Liver (tissue), 9 donors: Measurements from ENCODE around the gene CSPG5. TPM values are rescaled to one million over a fixed set of nuclear protein-coding genes. Genes with fewer than 3 reads are reported as not detected.

Experiments
- DNase-seq: peaks from one replicate; pipeline ENCODE4 v3.0.0-alpha.2; 2017; ENCODE audit warnings: low spot score
- H3K27ac ChIP-seq, 2 donors: one replicate each; pipeline ENCODE4 v1.7.0; 2013; ENCODE audit warnings: inconsistent platforms in 2 of 2, low read length in 2 of 2, control low read depth in 1 of 2, low read depth in 1 of 2, mild to moderate bottlenecking in 1 of 2
- H3K27me3 ChIP-seq, 4 donors: one replicate each; pipeline versions ENCODE4 v1.6.1 to v1.7.0; 2013; ENCODE audit warnings: low read length in 3 of 4, inconsistent platforms in 1 of 4, mild to moderate bottlenecking in 1 of 4, moderate library complexity in 1 of 4; ENCODE audit not compliant: control insufficient read depth in 4 of 4, insufficient read depth in 4 of 4
- H3K36me3 ChIP-seq, 4 donors: one replicate each; pipeline versions ENCODE4 v1.6.1 to v1.7.0; 2013; ENCODE audit warnings: low read length in 3 of 4, mild to moderate bottlenecking in 3 of 4, low read depth in 1 of 4, moderate library complexity in 1 of 4; ENCODE audit not compliant: control insufficient read depth in 4 of 4, insufficient read depth in 3 of 4
- H3K4me1 ChIP-seq, 4 donors: one replicate each; pipeline versions ENCODE4 v1.6.1 to v1.7.0; 2013; ENCODE audit warnings: low read length in 3 of 4, mild to moderate bottlenecking in 3 of 4, moderate library complexity in 1 of 4; ENCODE audit not compliant: control insufficient read depth in 4 of 4, insufficient read depth in 4 of 4
- H3K4me3 ChIP-seq, 3 donors: one replicate each; pipeline versions ENCODE4 v1.6.1 to v1.7.0; 2013; ENCODE audit warnings: low read length in 3 of 3, control low read depth in 1 of 3, low read depth in 1 of 3, mild to moderate bottlenecking in 1 of 3
- H3K9ac ChIP-seq, 2 donors: one replicate each; pipeline ENCODE4 v1.7.0; 2013; ENCODE audit warnings: low read length in 2 of 2, mild to moderate bottlenecking in 2 of 2, moderate library complexity in 2 of 2, control low read depth in 1 of 2, low read depth in 1 of 2
- H3K9me3 ChIP-seq, 4 donors: one replicate each; pipeline versions ENCODE4 v1.6.1 to v1.7.0; 2013; ENCODE audit warnings: low read length in 3 of 4; ENCODE audit not compliant: control insufficient read depth in 4 of 4
- ATF3 ChIP-seq: IDR thresholded peaks from 2 replicates; pipeline ENCODE4 v1.6.1; 2016; ENCODE audit warnings: antibody characterized with exemption
- CTCF ChIP-seq: fragments of 150-350 bp; IDR thresholded peaks from 2 replicates; pipeline ENCODE4 v1.5.1; 2017; ENCODE audit warnings: improper control_type of control experiment, low read depth, low read length; ENCODE audit not compliant: missing input control
- EGR1 ChIP-seq, 2 donors: IDR thresholded peaks; 2 replicates each; pipeline ENCODE4 v1.6.1; 2016 to 2018; ENCODE audit warnings: antibody characterized with exemption in 2 of 2, low read depth in 2 of 2
- FOXA1 ChIP-seq: IDR thresholded peaks from 2 replicates; pipeline ENCODE4 v1.6.1; 2016; ENCODE audit warnings: antibody characterized with exemption
- FOXA2 ChIP-seq: IDR thresholded peaks from 2 replicates; pipeline ENCODE4 v1.6.1; 2016; ENCODE audit warnings: antibody characterized with exemption
- GABPA ChIP-seq, 2 donors: IDR thresholded peaks in 1 of 2; conservative IDR thresholded peaks in 1 of 2; 2 replicates each; pipeline ENCODE4 v1.6.1; 2016; ENCODE audit warnings: antibody characterized with exemption in 2 of 2, mild to moderate bottlenecking in 1 of 2, moderate library complexity in 1 of 2
- HNF4A ChIP-seq, 2 donors: conservative IDR thresholded peaks; 2 replicates each; pipeline ENCODE4 v1.6.1; 2016; ENCODE audit warnings: antibody characterized with exemption in 2 of 2, mild to moderate bottlenecking in 2 of 2
- HNF4G ChIP-seq: IDR thresholded peaks from 2 replicates; pipeline ENCODE4 v1.6.1; 2016; ENCODE audit warnings: antibody characterized with exemption
- JUND ChIP-seq, 2 donors: IDR thresholded peaks; 2 replicates each; pipeline ENCODE4 v1.6.1; 2016; ENCODE audit warnings: antibody characterized with exemption in 2 of 2
- MAX ChIP-seq: IDR thresholded peaks from 2 replicates; pipeline ENCODE4 v1.6.1; 2016; ENCODE audit warnings: antibody characterized with exemption
- NR2F2 ChIP-seq: IDR thresholded peaks from 2 replicates; pipeline ENCODE4 v1.6.1; 2016; ENCODE audit warnings: antibody characterized with exemption
- RAD21 ChIP-seq, 2 donors: IDR thresholded peaks; 2 replicates each; pipeline ENCODE4 v1.6.1; 2016; ENCODE audit warnings: antibody characterized with exemption in 2 of 2, mild to moderate bottlenecking in 2 of 2
- REST ChIP-seq: IDR thresholded peaks from 2 replicates; pipeline ENCODE4 v1.6.1; 2016; ENCODE audit warnings: antibody characterized with exemption, mild to moderate bottlenecking
- RXRA ChIP-seq, 2 donors: IDR thresholded peaks; 2 replicates each; pipeline ENCODE4 v1.6.1; 2017 to 2018; ENCODE audit warnings: antibody characterized with exemption in 2 of 2, mild to moderate bottlenecking in 1 of 2
- SP1 ChIP-seq: IDR thresholded peaks from 2 replicates; pipeline ENCODE4 v1.6.1; 2018; ENCODE audit warnings: antibody characterized with exemption, mild to moderate bottlenecking
- TAF1 ChIP-seq: conservative IDR thresholded peaks from 2 replicates; pipeline ENCODE4 v1.6.1; 2016; ENCODE audit warnings: antibody characterized with exemption, mild to moderate bottlenecking
- YY1 ChIP-seq: IDR thresholded peaks from 2 replicates; pipeline ENCODE4 v1.6.1; 2016; ENCODE audit warnings: antibody characterized with exemption, mild to moderate bottlenecking
- ZBTB33 ChIP-seq: IDR thresholded peaks from 2 replicates; pipeline ENCODE4 v1.6.1; 2016; ENCODE audit warnings: antibody characterized with exemption
- WGBS: extraction: QIAGEN DNeasy Blood & Tissue Kit; methylation state at CpG from one replicate; pipeline ENCODE4 v1.1.7; 2013; 5-methylcytosine and 5-hydroxymethylcytosine counted together
- polyA plus RNA-seq, 2 donors: library from polyadenylated mRNA; stranded (reverse) in 1 of 2; unstranded in 1 of 2; fragments of 200-250 nt in 1 of 2; fragments of >200 nt in 1 of 2; fragmentation: Nextera tagmentation in 1 of 2; extraction: Ambion mirVana in 1 of 2; gene quantifications; one replicate each; pipeline versions ENCODE4 v1.2.1 to v1.2.3, GENCODE V29; 2013 to 2015
- total RNA-seq, 2 donors: library from RNA; depleted of rRNA; stranded (reverse); fragments of >200 nt; gene quantifications; one replicate each; pipeline ENCODE4 v1.2.3, GENCODE V29; 2014
- donor health status: healthy.
- donor health status: healthy.
- donor health status: healthy.
- donor health status: healthy.
- donor health status: healthy.

The CSPG5 gene
- total and polyA plus RNA-seq, 4 donors, result 0.25 to 0.42 (median 0.33) TPM; not detected in 1

- Histone ChIP-seq H3K9ac (no peak overlapping the region), H3K4me1 (no peaks in the 10 kb centered on the region), H3K27me3 (no peaks in the 10 kb centered on the region), H3K4me3 (no peak overlapping the region), H3K36me3 (no peaks in the 10 kb centered on the region), H3K27ac (no peak overlapping the region), H3K9me3 (no peaks in the 10 kb centered on the region)
- TF ChIP-seq MAX, result no peak
- TF ChIP-seq JUND (IDR thresholded peaks at IDR 0.05), result no peak
- TF ChIP-seq CTCF, result no peak
- no peak for TF ChIP-seq REST
- no peak for TF ChIP-seq RAD21 (IDR thresholded peaks at IDR 0.05)
- no peak for TF ChIP-seq HNF4G
- TF ChIP-seq YY1, result no peak
- TF ChIP-seq FOXA2, result no peak
- TF ChIP-seq TAF1, result no peak
- no peak for TF ChIP-seq RXRA (IDR thresholded peaks at IDR 0.05)
- no peak for TF ChIP-seq FOXA1
- no peak for TF ChIP-seq ATF3
- no peak for TF ChIP-seq GABPA (IDR thresholded peaks at IDR 0.05 in 1 of 2, conservative IDR thresholded peaks at IDR 0.05 in 1 of 2)
- TF ChIP-seq SP1, result no peak
- TF ChIP-seq NR2F2, result no peak
- no peak for TF ChIP-seq ZBTB33
- no peak for TF ChIP-seq HNF4A (conservative IDR thresholded peaks at IDR 0.05)
- TF ChIP-seq EGR1 (IDR thresholded peaks at IDR 0.05; ENCODE audit: low read depth in 2 of 2), result no peak
- DNase-seq, result no peak
- 91% methylated on average over 6 of the region's 6 CpGs for WGBS
Observed at GRCh38 chr3:47536967-47537366, 41.7 kb downstream of the CSPG5 start.
